K562 (cell line): Measurements from ENCODE around the gene UBE2R2. TPM values are rescaled to one million over a fixed set of nuclear protein-coding genes. Genes with fewer than 3 reads are reported as not detected.

ENCODE experiments used
- ATAC-seq: fragments of 200-7000 bp; cut with Tn5 transposase; 3 replicates; pipeline ENCODE4 v1.9.1; 2020; ENCODE audit warnings: moderate library complexity
- BruUV-seq: library from RNA; stranded (reverse); fragments of 400-500 nt; replicated peaks from 2 replicates; lab custom pipeline; 2021; lab: Mats Ljungman, UMichigan
- CTCF ChIA-PET: fragments of 300-600 bp; formaldehyde crosslinking; extraction: SDS; loops from one replicate; lab custom pipeline; 2021; ENCODE audit warnings: low intra/inter-chr PET ratio; lab: Yijun Ruan, JAX
- POLR2A ChIA-PET: fragments of 300-600, 350-650 bp; sonication (Branson Sonifier 250); formaldehyde crosslinking; extraction: SDS; loops from one replicate; lab custom pipeline; 2021; ENCODE audit warnings: antibody characterized with exemption, inconsistent platforms; lab: Yijun Ruan, JAX
- DNase-seq, 4 experiments: peaks; one replicate each; pipeline versions ENCODE4 v3.0.0 to v3.0.0-alpha.2; 2011 to 2018; ENCODE audit warnings: low spot score in 3 of 4, mixed read lengths in 3 of 4; ENCODE audit errors: extremely low read depth in 1 of 4
- FAIRE-seq: peaks from 2 replicates; lab custom pipeline; 2011; peaks lifted over from hg19 to GRCh38; lab: Jason Lieb, UNC
- H2AFZ ChIP-seq: 2 replicates; pipeline ENCODE4 v1.6.0; 2011; ENCODE audit warnings: low read depth, low read length, control low read depth, inconsistent platforms
- H3K27ac ChIP-seq: fragments of 200-600 bp; 3 replicates; pipeline ENCODE4 v1.8.0; 2011; ENCODE audit warnings: low read depth, mild to moderate bottlenecking, control low read depth, inconsistent platforms, low read length, moderate library complexity, mixed read lengths; ENCODE audit errors: extremely low read depth
- H3K27me3 ChIP-seq, 2 experiments: fragments of 300-600 bp in 1 of 2; 2 replicates in 1 of 2; 3 replicates in 1 of 2; pipeline versions ENCODE4 v1.6.0 to v1.8.0; 2011; ENCODE audit warnings: inconsistent platforms in 2 of 2, low read length in 2 of 2, mild to moderate bottlenecking in 1 of 2, mixed read lengths in 1 of 2, moderate library complexity in 1 of 2; ENCODE audit not compliant: control insufficient read depth in 2 of 2, insufficient read depth in 2 of 2
- H3K36me3 ChIP-seq: fragments of 300-600 bp; 3 replicates; pipeline ENCODE4 v1.8.0; 2011; ENCODE audit warnings: mild to moderate bottlenecking, low read length, inconsistent platforms; ENCODE audit not compliant: control insufficient read depth, insufficient read depth
- H3K4me1 ChIP-seq, 2 experiments: fragments of 200-600 bp in 1 of 2; replicated peaks in 1 of 2; 2 replicates in 1 of 2; 3 replicates in 1 of 2; pipeline versions ENCODE4 v1.5.1 to v1.8.0; 2011; ENCODE audit warnings: inconsistent platforms in 2 of 2, low read length in 2 of 2, mild to moderate bottlenecking in 1 of 2, mixed read lengths in 1 of 2, moderate library complexity in 1 of 2; ENCODE audit not compliant: control insufficient read depth in 2 of 2, insufficient read depth in 2 of 2
- H3K4me2 ChIP-seq: 2 replicates; pipeline ENCODE4 v1.6.1; 2011; ENCODE audit warnings: low read length, control low read depth, inconsistent platforms, mixed read lengths; ENCODE audit not compliant: insufficient read depth
- H3K4me3 ChIP-seq: fragments of 200-600 bp; sonication (generic), shearing (Covaris generic); 2 replicates; pipeline ENCODE4 v1.5.1; 2016; ENCODE audit warnings: control low read depth, inconsistent platforms
- H3K79me2 ChIP-seq: fragments of 200-600 bp; 3 replicates; pipeline ENCODE4 v1.8.0; 2011; ENCODE audit warnings: low read length, inconsistent platforms; ENCODE audit not compliant: control insufficient read depth, insufficient read depth
- H3K9ac ChIP-seq, 2 experiments: 2 replicates each; pipeline versions ENCODE4 v1.6.0 to v1.6.1; 2011; ENCODE audit warnings: low read depth in 2 of 2, low read length in 2 of 2, control low read depth in 1 of 2, inconsistent platforms in 1 of 2, mild to moderate bottlenecking in 1 of 2, mixed read lengths in 1 of 2; ENCODE audit not compliant: insufficient read depth in 1 of 2
- H3K9me1 ChIP-seq: one replicate; pipeline ENCODE4 v1.6.0; 2011; ENCODE audit warnings: inconsistent platforms, mild to moderate bottlenecking, low read length, moderate library complexity; ENCODE audit not compliant: control insufficient read depth, insufficient read depth
- H3K9me3 ChIP-seq: replicated peaks from 2 replicates; pipeline ENCODE4 v1.5.1; 2011; ENCODE audit warnings: low read depth, low read length, inconsistent platforms; ENCODE audit not compliant: control insufficient read depth, insufficient read depth
- H4K20me1 ChIP-seq: replicated peaks from 2 replicates; pipeline ENCODE4 v1.6.1; 2011; ENCODE audit warnings: low read length, inconsistent platforms, mixed read lengths; ENCODE audit not compliant: control insufficient read depth, insufficient read depth
- BACH1 ChIP-seq: fragments of 200-800 bp; sonication (Bioruptor generic); IDR thresholded peaks from 2 replicates; pipeline ENCODE4 v1.6.1; 2016; ENCODE audit warnings: missing genetic modification characterization, missing compliant biosample characterization
- BRF1 ChIP-seq: IDR thresholded peaks from 3 replicates; pipeline ENCODE4 v1.6.1; 2011; ENCODE audit warnings: borderline replicate concordance, mild to moderate bottlenecking; ENCODE audit not compliant: insufficient read length; ENCODE audit errors: extremely low read depth
- HDAC3 ChIP-seq: fragments of 450-650 bp; IDR thresholded peaks from 2 replicates; pipeline ENCODE4 v1.6.1; 2018; ENCODE audit warnings: borderline replicate concordance, mild to moderate bottlenecking, moderate library complexity; ENCODE audit not compliant: partially characterized antibody
- NR4A1 ChIP-seq, 2 experiments: fragments of 250-450 bp in 1 of 2; fragments of 450-650 bp in 1 of 2; sonication (Bioruptor Pico) in 1 of 2; IDR thresholded peaks; 2 replicates each; pipeline versions ENCODE4 v1.4.0 to v1.6.1; 2016 to 2020; ENCODE audit warnings: mild to moderate bottlenecking in 2 of 2, missing compliant biosample characterization in 1 of 2, missing genetic modification characterization in 1 of 2, moderate library complexity in 1 of 2
- POLR2H ChIP-seq: IDR thresholded peaks from 2 replicates; pipeline ENCODE4 v1.6.1; 2016; ENCODE audit warnings: missing genetic modification characterization, low read depth, mild to moderate bottlenecking, control low read depth, missing compliant biosample characterization, moderate library complexity
- SIN3B ChIP-seq: fragments of 450-650 bp; IDR thresholded peaks from 2 replicates; pipeline ENCODE4 v1.6.1; 2017; ENCODE audit warnings: low read depth, mild to moderate bottlenecking, moderate library complexity
- TAF1 ChIP-seq: IDR thresholded peaks from 2 replicates; pipeline ENCODE4 v1.6.1; 2011; ENCODE audit warnings: mild to moderate bottlenecking, low read length, moderate library complexity; ENCODE audit not compliant: insufficient read depth, control insufficient read depth, severe bottlenecking; ENCODE audit errors: extremely low read depth
- ZEB2 ChIP-seq: fragments of 450-650 bp; IDR thresholded peaks from 2 replicates; pipeline ENCODE4 v1.6.1; 2016
- ZNF175 ChIP-seq: fragments of 200-800 bp; sonication (Bioruptor generic); IDR thresholded peaks from 2 replicates; pipeline ENCODE4 v1.6.1; 2016; ENCODE audit warnings: low read depth, mild to moderate bottlenecking, missing genetic modification characterization, missing compliant biosample characterization
- ZNF41 ChIP-seq: fragments of 250-450 bp; sonication (Bioruptor Pico); conservative IDR thresholded peaks from 2 replicates; pipeline ENCODE4 v1.4.0; 2020; ENCODE audit warnings: mild to moderate bottlenecking
- ZNF766 ChIP-seq: fragments of 200-800 bp; sonication (Bioruptor generic); conservative IDR thresholded peaks from 2 replicates; pipeline ENCODE4 v1.6.1; 2016; ENCODE audit warnings: missing genetic modification characterization, missing compliant biosample characterization
- WGBS: fragments of 100-300 bp; shearing (Covaris generic); methylation state at CpG from one replicate; pipeline ENCODE4 v1.1.6; 2016; ENCODE audit warnings: low coverage, mixed read lengths; ENCODE audit not compliant: insufficient coverage; ENCODE audit errors: missing lambda C conversion rate; 5-methylcytosine and 5-hydroxymethylcytosine counted together
- in situ Hi-C: fragments of 300-500 bp; cut with MboI; formaldehyde crosslinking; loops from 4 replicates; pipeline ENCODE4 v1.15.0; 2018; ENCODE audit warnings: inconsistent platforms, mixed read lengths
- intact Hi-C: fragments of 100-400 bp; cut with micrococcal nuclease; formaldehyde crosslinking; loops from 2 replicates; pipeline ENCODE4 v1.14.2; 2022
- polyA plus RNA-seq, 8 experiments: library from polyadenylated mRNA; depleted of rRNA in 4 of 8; stranded (reverse) in 5 of 8; unstranded in 3 of 8; fragments of >200 nt; fragmentation: Nextera tagmentation in 2 of 8; fragmentation: Illumina TruSeq in 1 of 8; extraction: Ambion mirVana in 2 of 8; extraction: Trizol in 1 of 8; gene quantifications; 2 replicates each; pipeline versions ENCODE4 v1.2.1 to v1.2.3, GENCODE V29; 2011 to 2014; ENCODE audit warnings: inconsistent platforms in 1 of 8, missing spikeins in 1 of 8
- total RNA-seq, 7 experiments: library from RNA; depleted of rRNA in 6 of 7; stranded (reverse); fragments of >200 nt in 6 of 7; fragmentation: Illumina TruSeq in 2 of 7; extraction: Trizol in 2 of 7; gene quantifications; 2 replicates each; pipeline versions ENCODE4 v1.2.1 to v1.2.3, GENCODE V29; 2011 to 2021; ENCODE audit warnings: low replicate concordance in 1 of 7
- TF ChIP-seq, protein P1 (sequence below): fragments of 450-650 bp; formaldehyde crosslinking; IDR thresholded peaks from 2 replicates; pipeline ENCODE4 v1.4.0; 2022; ENCODE audit warnings: missing genetic modification characterization

Gene UBE2R2
- total and polyA plus RNA-seq, 9 of the 15 experiments (the other 6 are each of a cell fraction or from before 2014, with no cell fraction given) = 7.8 to 26.2 (median 11.8) TPM

DNA sequence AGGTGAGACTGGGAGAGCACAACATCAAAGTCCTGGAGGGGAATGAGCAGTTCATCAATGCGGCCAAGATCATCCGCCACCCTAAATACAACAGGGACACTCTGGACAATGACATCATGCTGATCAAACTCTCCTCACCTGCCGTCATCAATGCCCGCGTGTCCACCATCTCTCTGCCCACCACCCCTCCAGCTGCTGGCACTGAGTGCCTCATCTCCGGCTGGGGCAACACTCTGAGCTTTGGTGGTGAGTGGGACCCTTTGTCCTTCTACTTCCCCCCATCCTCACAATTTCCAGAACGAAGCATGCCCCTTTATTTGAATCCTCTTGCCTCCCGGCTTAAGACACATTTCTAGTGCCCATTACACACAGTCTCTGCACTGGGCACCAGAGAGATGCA lies 19.1 kb upstream of the UBE2R2 start:
- Histone ChIP-seq H3K79me2 (no peaks in the 10 kb centered on the region), H3K9me1 (no peaks in the 10 kb centered on the region), H3K27me3 (peaks cover 5 to 33% of the 10 kb centered on the region in 2 experiments; a peak in 4 of 5 replicates), H3K4me2 (no peak overlapping the region), H3K36me3 (no peaks in the 10 kb centered on the region), H3K4me1 (no peaks in the 10 kb centered on the region; a peak in 1 of 5 replicates), H3K27ac (no peak overlapping the region), H3K9ac (no peak overlapping the region), H2AFZ (no peak overlapping the region), H4K20me1 (no peaks in the 10 kb centered on the region), H3K4me3 (no peak overlapping the region), H3K9me3 (no peaks in the 10 kb centered on the region)
- BruUV-seq = no TSS peak
- ChIA-PET POLR2A (no interaction called here), CTCF (no interaction called here)
- intact Hi-C loops = no loop called here
- ATAC-seq = no peak
- in situ Hi-C loops = loop anchor here (5.0 kb wide), 1 partner anchor 186 kb away; no protein-coding TSS in a partner anchor
- DNase-seq = no peak
- WGBS = 20% methylated on average over 3 of the region's 8 CpGs
- no peak for FAIRE-seq
- TF ChIP-seq SIN3B (no peak), ZNF766 (CRISPR knock-in tag) (no peak), BACH1 (tag) (no peak), TAF1 (no peak), NR4A1 (CRISPR knock-in tag; IDR thresholded peaks at IDR 0.05) (no peak), NR4A1 (tag; IDR thresholded peaks at IDR 0.05) (no peak), BRF1 (no peak), ZNF41 (CRISPR knock-in tag) (no peak), ZNF175 (no peak), HDAC3 (no peak), POLR2H (tag) (no peak), ZEB2 (no peak)
- TF ChIP-seq, protein P1, sequence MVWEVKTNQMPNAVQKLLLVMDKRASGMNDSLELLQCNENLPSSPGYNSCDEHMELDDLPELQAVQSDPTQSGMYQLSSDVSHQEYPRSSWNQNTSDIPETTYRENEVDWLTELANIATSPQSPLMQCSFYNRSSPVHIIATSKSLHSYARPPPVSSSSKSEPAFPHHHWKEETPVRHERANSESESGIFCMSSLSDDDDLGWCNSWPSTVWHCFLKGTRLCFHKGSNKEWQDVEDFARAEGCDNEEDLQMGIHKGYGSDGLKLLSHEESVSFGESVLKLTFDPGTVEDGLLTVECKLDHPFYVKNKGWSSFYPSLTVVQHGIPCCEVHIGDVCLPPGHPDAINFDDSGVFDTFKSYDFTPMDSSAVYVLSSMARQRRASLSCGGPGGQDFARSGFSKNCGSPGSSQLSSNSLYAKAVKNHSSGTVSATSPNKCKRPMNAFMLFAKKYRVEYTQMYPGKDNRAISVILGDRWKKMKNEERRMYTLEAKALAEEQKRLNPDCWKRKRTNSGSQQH = no peak
- TF ChIP-seq, all 486 proteins: peak for 0
